Hindlimb muscle (tissue), 1 donor: ENCODE data around the gene ADD1. TPM values are rescaled to one million over a fixed set of nuclear protein-coding genes. Genes with fewer than 3 reads are reported as not detected.
"Not testable (repeated sequence)": the region's sequence is repeated elsewhere in the genome, so short reads cannot be mapped to it uniquely, and the experiment has no call there.

ENCODE experiments used
- DNase-seq: peaks from one replicate; pipeline ENCODE4 v3.0.0-alpha.2; 2013
- polyA plus RNA-seq: library from polyadenylated mRNA; unstranded; fragments of 120-200 nt; gene quantifications from one replicate; pipeline ENCODE4 v1.2.1, GENCODE V29; 2013; ENCODE audit not compliant: insufficient read length

The ADD1 gene
- polyA plus RNA-seq, 1 donor, result 205 TPM

- no peak for DNase-seq
Measured at GRCh38 chr4:2936773-2937145, 93.1 kb downstream of the ADD1 start.

DNA sequence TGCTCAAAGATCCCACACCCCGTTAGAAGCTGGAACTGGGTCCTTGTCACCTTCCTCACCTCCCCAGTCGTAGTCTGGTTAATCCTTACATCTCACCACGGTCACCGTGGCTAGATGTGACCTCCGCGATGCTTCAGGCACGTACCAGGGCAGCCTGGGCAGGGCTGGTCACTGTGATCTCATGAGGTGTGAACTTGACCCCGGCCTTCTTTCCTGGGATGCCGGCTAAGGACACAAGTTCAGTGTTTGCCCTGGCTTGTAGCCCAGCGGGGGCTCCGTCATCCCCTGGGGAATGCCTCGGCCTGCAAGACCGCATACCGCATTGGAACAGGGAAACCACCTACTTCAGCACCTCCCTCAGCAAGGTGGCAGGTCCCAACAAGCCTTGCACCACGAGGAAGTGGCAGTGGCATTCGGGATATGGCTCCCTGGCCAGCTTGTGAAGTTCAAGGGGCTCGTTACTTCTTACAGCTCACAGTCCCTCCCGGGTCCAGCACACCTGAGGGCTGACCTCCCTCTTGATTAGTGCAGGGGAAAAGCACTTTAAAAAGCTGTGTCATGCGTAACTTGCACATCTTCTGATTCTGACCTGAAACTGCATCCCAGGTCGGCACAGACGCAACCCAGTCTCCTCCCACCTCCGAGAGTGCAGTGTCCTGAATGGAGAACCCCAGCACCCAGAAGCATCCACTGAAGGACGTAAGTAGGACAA is 93.7 kb downstream of the ADD1 start:
- DNase-seq, result no peak

- DNase-seq, result no peak
Measured at GRCh38 chr4:2937986-2938385, 94.3 kb downstream of the ADD1 start.

GRCh38 chr4:2938411-2938810 is 94.8 kb downstream of the ADD1 start:
- not testable (repeated sequence) for DNase-seq

DNA sequence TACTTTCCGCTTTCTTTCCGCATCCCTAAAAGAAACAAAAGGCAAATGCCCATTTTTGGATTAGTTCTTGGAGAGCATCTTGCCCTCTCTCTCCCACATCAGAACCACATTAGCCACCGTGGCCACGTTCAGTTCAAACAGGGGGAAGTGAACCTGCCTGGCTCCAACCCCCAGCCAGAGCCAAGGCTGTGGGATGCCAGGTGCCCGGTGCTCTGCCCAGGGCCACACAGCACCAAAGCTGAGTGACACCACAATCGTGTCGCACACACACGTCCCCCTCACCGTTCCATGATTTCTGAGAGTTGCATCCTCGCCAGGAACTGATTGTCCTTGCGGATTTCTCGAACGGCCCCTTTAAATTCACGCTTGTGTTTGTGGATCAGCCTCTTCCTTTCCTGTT is 95.3 kb downstream of the ADD1 start:
- no peak for DNase-seq

DNA sequence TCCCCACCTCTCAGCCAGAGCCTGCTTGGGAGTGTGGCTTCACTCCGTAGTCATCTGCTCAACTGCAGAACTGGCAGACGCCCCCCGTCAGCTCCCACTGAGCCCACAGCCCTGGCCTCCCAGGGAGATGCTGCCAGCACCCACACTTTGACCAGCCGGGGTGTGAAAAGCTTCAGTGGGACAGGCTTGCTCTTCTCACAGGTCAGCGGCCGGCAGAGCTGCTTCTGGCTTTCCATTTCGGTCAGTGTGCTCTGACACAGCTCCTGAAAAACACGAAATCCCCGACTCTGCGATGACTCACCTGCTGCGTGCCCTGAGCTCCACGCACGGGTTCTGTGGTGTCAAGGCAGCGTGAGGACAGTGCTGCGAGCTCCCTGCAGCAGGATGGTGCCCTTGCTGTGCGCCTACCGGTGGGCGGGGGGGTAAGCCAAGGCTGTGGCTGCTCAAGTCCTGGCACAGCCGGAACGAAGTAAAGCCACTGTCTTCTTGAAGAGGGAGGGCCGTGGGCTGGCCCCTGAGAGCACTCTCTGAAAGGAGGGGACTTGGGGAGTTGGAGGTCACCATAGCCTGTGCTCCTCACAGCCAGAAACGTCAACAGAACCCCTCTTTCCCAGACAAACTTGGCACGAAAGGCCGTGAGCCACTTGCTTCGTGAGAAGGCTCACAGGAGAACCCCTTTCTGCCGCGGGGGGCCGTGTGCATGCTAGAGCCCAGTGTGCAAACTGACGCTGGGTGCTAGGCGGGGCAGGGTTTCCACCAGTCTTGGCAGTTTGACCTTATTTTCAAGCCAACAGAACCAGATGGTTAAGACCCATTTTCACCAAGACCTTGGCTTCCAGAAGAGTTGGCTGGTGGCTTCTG is 96.0 kb downstream of the ADD1 start:
- no peak for DNase-seq

GRCh38 chr4:2940267-2941137 is 96.9 kb downstream of the ADD1 start:
- no peak for DNase-seq

- DNase-seq, result no peak
Measured at GRCh38 chr4:2941138-2942036, 97.7 kb downstream of the ADD1 start.

GRCh38 chr4:2942037-2942531 is 98.4 kb downstream of the ADD1 start:
- no peak for DNase-seq

- DNase-seq, result no peak
Measured at GRCh38 chr4:2942532-2943363, 99.1 kb downstream of the ADD1 start.

DNA sequence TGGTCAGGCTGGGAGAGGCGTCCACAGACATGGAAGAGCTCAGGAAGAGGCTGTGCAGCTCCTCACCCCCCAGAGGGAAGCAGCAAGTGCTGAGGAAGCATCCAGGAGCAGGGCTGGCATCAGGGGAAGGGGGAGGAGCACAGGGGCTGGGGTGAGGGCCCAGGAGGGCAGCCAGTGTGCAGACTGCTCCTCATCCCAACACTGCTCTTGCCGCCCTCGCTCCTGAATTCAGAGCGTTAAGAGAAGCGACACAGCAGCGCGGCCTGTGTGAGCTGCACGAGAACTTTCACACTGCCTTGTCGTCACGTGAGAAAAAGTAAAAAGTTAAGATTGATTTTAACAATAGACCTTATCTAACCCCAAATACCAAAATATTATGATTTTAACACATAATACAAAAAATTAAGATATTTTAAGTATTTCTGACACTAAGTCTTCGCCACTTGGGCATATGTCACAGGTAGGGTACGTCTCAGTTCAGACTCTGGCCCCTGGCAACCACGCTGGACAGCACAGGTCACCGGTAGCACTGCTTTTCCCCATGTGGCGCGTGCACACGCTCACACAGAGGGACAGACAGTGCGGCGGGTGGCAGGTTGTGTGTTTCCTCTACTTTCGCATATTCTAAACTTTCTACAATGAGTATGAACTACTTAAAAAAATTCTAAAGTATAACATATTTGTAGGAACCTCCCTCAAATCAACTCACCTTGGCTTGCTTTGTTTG is 99.9 kb downstream of the ADD1 start:
- no peak for DNase-seq

- DNase-seq, result no peak
Measured at GRCh38 chr4:2944091-2944482, 100.4 kb downstream of the ADD1 start.

- DNase-seq, result no peak
Measured at GRCh38 chr4:2944586-2945526, 101.2 kb downstream of the ADD1 start.

DNA sequence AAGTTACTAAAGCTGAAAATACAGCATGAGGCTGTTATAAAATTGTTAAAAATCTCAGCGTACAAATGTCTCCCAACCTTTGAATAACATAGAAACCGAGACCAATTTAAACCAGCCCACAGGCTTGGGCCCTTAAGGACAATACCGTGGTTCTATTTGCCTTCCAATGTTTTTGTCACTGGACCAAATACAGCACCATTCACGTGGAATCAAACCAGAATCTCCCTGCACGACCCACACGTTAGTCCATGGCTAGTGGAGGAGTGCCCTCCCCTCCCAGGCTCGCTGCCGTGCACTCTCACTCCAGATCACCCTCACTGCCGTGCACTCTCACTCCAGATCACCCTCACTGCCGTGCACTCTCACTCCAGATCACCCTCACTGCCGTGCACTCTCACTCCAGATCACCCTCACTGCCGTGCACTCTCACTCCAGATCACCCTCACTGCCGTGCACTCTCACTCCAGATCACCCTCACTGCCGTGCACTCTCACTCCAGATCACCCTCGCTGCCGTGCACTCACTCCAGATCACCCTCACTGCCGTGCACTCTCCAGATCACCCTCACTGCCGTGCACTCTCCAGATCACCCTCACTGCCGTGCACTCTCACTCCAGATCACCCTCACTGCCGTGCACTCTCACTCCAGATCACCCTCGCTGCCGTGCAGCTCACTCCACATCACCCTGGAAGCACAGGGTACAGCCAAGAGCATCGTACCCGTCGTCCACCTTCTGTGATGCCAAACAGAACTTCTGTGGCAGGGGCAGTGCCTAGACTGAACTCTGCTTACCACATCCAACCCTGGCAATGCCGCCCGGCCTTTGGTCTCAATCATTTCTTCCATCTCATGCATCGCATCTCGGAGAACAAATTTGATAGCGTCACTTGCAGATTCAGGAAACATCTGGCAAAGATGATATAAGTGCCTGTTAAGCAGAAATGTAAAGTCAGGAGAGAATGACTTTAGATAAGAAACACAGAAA is 102.3 kb downstream of the ADD1 start:
- not testable (repeated sequence) for DNase-seq

DNA sequence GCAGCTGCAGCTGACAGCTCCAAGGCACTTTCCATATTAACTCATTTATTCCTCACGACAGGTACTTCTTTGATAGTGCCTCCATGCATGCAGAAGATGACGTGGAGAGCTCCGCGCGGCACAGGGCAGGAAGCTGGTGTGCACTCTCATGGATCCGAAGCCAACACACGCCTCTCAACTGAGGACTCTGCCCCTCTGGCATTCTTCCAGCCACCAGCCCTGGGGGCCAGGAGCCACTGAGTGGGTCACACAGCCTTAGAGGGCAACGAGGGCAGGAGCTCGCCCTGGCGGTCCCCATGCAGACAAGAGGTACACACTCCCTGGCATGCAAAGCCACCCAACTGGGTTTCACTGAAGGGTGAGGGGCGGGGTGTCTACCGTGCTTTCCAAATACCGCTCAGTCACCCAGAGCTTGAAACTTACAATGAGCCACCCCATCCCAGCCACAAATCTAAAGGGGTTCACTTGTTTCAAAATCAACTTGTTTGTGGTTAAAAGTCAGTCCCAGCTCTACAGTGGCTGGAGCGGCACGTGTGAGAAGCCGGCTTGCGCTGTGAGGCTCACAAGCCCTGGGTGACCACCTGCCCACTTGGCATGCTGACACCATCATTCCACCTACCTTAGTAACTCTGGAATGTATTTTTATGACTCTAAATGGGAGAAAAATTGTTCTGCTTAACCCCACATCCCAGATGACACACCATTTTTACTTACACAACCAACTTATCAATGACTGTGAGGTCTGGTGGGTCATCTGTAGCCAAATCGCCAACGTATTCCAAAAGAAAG is 103.4 kb downstream of the ADD1 start:
- DNase-seq, result no peak

GRCh38 chr4:2947926-2948325 is 104.3 kb downstream of the ADD1 start:
- DNase-seq, result no peak
